ENCODE results near the gene MOG.

Gene MOG

GRCh38 chr6:29696147-29697125, 39.5 kb downstream of the MOG start:
- TF ChIP-seq, protein P1, sequence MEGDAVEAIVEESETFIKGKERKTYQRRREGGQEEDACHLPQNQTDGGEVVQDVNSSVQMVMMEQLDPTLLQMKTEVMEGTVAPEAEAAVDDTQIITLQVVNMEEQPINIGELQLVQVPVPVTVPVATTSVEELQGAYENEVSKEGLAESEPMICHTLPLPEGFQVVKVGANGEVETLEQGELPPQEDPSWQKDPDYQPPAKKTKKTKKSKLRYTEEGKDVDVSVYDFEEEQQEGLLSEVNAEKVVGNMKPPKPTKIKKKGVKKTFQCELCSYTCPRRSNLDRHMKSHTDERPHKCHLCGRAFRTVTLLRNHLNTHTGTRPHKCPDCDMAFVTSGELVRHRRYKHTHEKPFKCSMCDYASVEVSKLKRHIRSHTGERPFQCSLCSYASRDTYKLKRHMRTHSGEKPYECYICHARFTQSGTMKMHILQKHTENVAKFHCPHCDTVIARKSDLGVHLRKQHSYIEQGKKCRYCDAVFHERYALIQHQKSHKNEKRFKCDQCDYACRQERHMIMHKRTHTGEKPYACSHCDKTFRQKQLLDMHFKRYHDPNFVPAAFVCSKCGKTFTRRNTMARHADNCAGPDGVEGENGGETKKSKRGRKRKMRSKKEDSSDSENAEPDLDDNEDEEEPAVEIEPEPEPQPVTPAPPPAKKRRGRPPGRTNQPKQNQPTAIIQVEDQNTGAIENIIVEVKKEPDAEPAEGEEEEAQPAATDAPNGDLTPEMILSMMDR (IDR thresholded peaks at IDR 0.05; ENCODE audit: low read depth, low read length): peak; percentile 51

GRCh38 chr6:29702519-29703103, 45.7 kb downstream of the MOG start:
- no peak for DNase-seq (ENCODE audit: extremely low read depth, low read depth)
- TF ChIP-seq, protein P1 (IDR thresholded peaks at IDR 0.05; ENCODE audit: low read depth, low read length): peak; percentile 41

More at GRCh38 chr6:29696147-29697125, 39.5 kb downstream of the MOG start:
- DNase-seq (ENCODE audit: extremely low read depth, low read depth): no peak

DNA sequence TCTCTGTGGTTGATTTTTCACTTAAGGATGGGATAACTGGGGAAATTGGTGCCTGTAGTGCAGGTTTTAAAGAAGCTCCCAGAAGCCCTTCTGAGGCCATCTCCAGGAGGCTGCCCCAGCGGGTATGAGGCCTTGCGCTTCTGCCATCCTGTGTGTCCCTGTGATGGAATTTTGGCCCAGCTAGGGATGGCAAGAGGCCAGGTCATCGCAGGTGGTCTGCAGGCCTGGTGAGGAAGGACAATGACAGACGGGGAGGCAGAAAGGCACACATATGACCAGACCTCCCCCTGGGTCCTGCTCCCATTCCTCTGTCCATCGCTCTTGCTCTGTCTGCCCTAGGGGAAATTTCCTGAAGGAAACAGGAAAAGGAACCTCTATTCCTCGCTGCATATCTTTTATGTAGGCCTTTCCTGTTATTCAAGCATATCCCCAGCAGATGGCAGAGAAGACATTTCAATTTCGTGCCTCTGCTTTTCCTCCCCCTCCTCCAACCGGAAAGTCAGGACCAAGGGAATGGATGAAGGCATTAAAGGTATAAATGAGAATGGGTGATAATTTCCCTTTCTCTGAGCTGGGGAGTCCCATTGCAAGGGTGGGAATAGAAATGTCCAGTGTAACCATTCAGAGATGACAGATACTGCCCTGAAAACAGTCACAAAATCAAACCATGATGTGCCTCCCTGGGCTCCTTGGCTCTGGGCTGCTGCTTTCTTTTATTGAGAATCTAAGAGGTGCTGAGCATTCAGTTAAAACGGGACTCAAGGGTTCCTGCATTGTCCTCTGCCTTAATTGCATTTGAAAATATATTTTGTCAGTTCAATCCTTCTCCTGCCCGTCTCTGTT, 48.7 kb downstream of the MOG start:
- TF ChIP-seq, protein P1 (IDR thresholded peaks at IDR 0.05; ENCODE audit: low read depth, low read length): peak; percentile 59

DNA sequence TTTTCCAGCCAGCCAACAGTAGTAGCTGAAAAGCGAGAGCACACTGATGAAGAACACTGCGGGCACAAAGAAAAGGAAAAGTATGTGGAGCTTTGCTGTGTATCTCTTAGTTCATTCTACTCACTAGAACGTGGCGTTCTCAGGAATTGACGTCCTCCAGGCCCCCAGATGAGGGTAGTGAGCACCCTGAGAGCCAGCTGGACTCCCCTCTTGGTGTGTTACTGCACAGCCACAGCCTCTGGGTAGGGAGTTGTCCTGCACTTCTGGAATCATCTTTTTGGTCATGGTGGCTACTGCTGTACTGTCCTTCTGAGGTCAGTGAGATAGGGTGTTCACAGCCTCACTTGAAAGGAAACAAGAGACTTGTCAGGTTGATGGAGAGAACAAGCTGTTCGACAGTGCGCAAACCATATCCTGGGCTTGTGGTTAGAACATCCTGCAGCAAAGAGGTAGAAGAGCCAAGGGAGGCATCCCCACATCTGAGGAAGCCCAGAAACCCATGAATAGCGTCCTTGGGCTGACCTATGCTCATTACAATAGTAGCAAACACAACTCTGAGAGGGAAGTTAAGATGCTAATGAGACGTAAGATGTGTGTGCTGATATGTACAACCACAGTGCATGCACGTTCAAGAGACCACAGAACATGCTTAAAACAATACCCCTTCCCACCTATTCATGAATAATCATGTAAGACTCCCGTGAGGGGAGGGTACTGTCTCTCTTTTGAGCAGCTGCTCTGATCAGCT, 51.7 kb downstream of the MOG start:
- TF ChIP-seq, protein P1 (IDR thresholded peaks at IDR 0.05; ENCODE audit: low read depth, low read length): no peak
- DNase-seq (ENCODE audit: extremely low read depth, low read depth): no peak

More for the DNA sequence above, 48.7 kb downstream of the MOG start:
- peak; percentile 16 for DNase-seq (ENCODE audit: extremely low read depth, low read depth)

DNA sequence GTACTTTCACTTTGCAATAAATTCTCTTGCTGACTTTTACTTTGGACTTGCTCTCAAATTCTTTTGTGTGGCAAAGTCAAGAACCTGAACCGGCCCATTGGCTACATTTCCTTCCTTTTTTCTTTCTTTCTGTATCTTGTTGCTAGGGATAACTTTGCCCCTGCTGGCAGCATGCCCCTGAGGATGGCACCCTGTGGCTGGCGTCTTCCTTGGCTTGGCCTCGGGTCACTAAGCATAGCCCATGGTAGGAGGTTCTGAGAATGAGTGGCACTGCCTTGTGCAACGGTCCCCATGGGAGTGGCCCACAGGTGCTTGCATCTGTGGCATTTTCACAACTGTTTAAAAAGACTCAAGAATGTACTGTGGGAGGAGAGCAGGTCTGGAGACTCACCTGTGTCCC, 52.3 kb downstream of the MOG start:
- TF ChIP-seq, protein P1 (IDR thresholded peaks at IDR 0.05; ENCODE audit: low read depth, low read length): no peak
- DNase-seq (ENCODE audit: extremely low read depth, low read depth): no peak

- TF ChIP-seq, protein P1 (IDR thresholded peaks at IDR 0.05; ENCODE audit: low read depth, low read length): no peak
- no peak for DNase-seq (ENCODE audit: extremely low read depth, low read depth)
Measured at GRCh38 chr6:29710281-29710941, 53.5 kb downstream of the MOG start.
